ENCODE measurements around the gene PDZK1.
"Not testable (repeated sequence)": the region's sequence is repeated elsewhere in the genome, so short reads cannot be mapped to it uniquely, and the experiment has no call there.

The PDZK1 gene

GRCh38 chr1:145707183-145707867 is at the start of gene PDZK1:
Gene PDZK1, minus strand, starts transcription at chr1:145707368. Its CDS starts 19,347 bp downstream, at chr1:145688021.
- in situ Hi-C loops (cut with MboI; ENCODE audit: low pct_unique_long_range_greater_than_20kb, low sequenced_read_pairs): no loop called here
- DNase-seq: no peak

DNA sequence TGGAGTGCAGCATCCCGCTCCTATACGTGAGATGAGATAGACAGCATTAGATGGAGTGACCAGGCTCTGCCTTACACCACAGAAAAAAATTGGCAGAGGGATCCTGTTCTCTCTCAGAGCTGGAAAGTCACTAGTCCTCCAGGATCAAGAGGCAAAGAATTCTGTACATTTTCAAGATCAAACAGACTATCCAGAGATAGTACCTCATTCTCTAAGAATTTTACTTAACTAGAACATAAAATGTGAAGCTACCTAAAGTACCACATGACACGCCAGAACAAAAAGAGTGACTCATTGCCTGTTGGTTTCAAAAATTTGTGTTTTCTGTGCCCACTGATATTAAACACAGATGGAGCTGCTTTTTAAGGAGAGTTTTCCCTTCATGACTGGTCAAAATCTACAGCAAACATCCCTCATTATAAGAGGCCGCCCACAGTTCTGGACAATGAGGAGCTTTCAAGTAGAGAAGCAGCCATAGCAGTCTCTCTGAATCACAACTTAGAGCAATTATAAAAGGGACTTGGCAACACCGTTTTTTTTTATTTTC is 44.4 kb upstream of the PDZK1 start:
- in situ Hi-C loops (cut with MboI; ENCODE audit: low pct_unique_long_range_greater_than_20kb, low sequenced_read_pairs): no loop called here
- no peak for DNase-seq

DNA sequence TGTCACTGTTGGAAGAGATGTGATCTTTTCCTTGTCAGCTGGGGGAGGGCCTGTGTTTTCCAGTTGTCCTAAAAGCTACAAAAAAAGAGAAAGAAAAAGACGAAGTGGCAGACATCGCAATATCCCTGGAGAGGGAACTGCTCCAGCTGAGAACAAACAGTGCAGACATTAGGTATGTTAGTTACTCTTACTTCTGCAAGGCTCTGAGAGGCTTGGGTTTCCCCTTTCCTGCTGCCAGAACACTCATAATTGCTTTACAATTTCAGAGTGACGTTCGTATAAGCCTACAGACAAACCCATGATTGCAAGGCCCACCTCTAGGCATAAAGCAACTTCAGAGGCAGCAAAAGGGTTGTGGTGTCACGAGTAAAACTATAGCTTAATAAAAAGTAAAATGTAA is 43.3 kb upstream of the PDZK1 start:
- in situ Hi-C loops (cut with MboI; ENCODE audit: low pct_unique_long_range_greater_than_20kb, low sequenced_read_pairs): no loop called here
- DNase-seq: no peak

GRCh38 chr1:145747398-145748247 is 40.5 kb upstream of the PDZK1 start:
- DNase-seq: no peak
- in situ Hi-C loops (cut with MboI; ENCODE audit: low pct_unique_long_range_greater_than_20kb, low sequenced_read_pairs): no loop called here

GRCh38 chr1:145740269-145740668 is 33.1 kb upstream of the PDZK1 start:
- no peak for DNase-seq
- in situ Hi-C loops (cut with MboI; ENCODE audit: low pct_unique_long_range_greater_than_20kb, low sequenced_read_pairs): no loop called here

DNA sequence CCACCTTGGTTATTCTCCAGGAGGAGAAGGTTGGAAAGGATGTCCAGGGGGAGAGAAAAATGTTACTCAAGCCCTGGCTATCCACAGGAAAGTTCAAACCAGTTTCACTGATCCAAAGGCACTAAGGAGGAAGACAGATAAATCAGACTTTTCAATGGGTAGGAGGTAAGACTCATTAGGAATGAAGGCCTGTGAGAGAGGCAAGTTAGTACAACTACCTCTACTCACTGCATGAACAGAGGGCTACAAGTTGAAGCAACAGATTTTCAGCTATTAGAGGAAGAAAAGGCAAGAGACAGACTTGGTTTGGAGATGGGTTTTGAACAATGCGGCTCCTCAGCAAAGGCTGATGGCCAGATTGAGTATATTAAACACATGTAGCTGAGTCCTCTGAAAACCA is 29.0 kb upstream of the PDZK1 start:
- DNase-seq: no peak
- in situ Hi-C loops (cut with MboI; ENCODE audit: low pct_unique_long_range_greater_than_20kb, low sequenced_read_pairs): no loop called here

DNA sequence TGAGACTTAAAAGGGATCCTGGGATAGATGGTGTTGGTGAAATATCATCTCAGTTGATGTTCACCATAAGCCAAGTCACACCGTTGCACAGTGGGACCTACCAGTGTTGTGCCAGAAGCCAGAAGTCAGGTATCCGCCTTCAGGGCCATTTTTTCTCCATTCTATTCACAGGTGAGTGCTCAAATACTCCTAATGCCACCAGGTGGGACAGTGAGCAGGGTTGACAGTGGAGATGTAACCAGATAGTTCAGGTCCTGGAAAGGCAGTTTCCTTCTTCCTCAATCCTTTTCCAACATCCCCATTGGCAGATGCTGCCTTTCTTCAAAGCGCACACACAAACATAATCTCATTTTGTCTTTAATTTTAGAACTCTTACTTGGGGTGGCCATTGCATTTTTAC is 23.7 kb upstream of the PDZK1 start:
- in situ Hi-C loops (cut with MboI; ENCODE audit: low pct_unique_long_range_greater_than_20kb, low sequenced_read_pairs): no loop called here

GRCh38 chr1:145730467-145730866 is 23.3 kb upstream of the PDZK1 start:
- DNase-seq: no peak
- in situ Hi-C loops (cut with MboI; ENCODE audit: low pct_unique_long_range_greater_than_20kb, low sequenced_read_pairs): no loop called here

More for the DNA sequence above, 23.7 kb upstream of the PDZK1 start:
- no peak for DNase-seq

DNA sequence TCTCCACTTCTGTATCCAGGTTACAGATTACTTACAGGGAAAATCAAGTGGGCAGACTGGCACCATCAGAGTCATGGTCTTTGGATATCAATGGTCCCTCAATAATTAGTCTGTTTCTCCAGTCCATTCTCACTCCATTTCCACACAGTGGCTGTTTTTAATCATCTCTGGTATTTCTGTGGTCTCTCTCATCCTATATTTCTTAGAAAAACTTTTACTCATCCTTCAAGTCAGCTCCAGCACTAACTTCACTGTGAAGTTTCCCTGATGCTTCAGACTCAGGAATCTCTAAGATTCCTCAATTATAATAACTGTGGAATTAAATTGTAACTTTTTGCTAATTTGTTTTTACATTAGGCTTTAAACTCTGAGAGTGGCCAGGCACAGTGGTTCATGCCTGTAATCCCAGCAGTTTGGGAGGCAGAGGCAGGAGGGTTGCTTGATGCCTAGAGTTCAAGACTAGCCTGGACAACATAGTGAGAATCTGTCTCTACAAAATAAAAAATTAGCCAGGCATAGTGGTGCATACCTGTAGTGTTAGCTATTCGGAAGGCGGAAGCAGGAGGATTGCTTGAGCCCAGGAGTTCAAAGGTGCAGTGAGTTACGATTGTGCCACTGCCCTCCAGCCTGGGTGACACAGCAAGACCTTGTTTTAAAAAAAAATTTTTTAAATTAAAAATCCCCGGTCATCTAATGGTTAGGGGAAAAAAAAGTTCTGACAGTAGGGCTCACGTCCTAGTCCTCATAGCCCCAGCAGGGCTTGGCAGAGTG is 22.7 kb upstream of the PDZK1 start:
- no peak for DNase-seq
- in situ Hi-C loops (cut with MboI; ENCODE audit: low pct_unique_long_range_greater_than_20kb, low sequenced_read_pairs): no loop called here

DNA sequence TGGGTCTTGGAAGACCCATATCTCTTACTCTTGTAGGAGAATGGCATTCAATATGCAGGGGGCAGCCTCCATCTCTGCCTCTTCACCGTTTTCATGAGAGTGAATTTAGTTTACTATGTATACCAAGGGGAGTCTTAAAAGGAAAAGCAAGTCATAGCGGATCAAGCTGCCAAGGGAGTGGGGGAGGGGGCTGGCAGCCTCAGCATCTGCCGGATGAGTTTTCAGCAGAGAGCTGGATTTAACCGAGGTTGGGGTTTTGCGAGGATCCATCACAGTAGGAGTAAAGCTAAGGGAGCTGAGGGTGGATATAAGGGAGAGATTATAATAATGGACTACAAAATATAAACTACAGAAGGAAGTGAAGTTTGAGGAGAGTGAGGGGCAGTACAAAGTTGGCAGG is 22.0 kb upstream of the PDZK1 start:
- in situ Hi-C loops (cut with MboI; ENCODE audit: low pct_unique_long_range_greater_than_20kb, low sequenced_read_pairs): no loop called here
- DNase-seq: no peak

GRCh38 chr1:145726193-145726592 is 19.0 kb upstream of the PDZK1 start:
- DNase-seq; in situ Hi-C loops (cut with MboI; ENCODE audit: low pct_unique_long_range_greater_than_20kb, low sequenced_read_pairs): not testable (repeated sequence)

GRCh38 chr1:145720878-145721671 is 13.9 kb upstream of the PDZK1 start:
- peak; percentile 65 for DNase-seq

DNA sequence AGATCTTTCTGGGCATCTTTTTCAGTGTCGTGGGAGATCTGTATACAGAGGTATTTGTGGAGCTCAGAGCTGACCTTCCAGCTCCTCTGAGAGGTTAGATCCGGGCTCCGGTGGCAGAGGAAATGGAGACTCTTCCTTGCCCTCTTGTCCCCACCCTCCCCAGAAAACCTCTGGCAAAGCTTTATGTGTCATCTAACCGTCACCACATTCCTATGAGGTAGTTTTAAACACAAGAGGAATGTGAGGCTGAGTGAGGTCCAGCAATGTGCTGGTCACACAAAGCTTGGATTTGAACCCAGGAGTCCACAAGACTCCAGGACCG is 13.3 kb upstream of the PDZK1 start:
- no peak for DNase-seq
- in situ Hi-C loops (cut with MboI; ENCODE audit: low pct_unique_long_range_greater_than_20kb, low sequenced_read_pairs): no loop called here

More at GRCh38 chr1:145720878-145721671, 13.9 kb upstream of the PDZK1 start:
- in situ Hi-C loops (cut with MboI; ENCODE audit: low pct_unique_long_range_greater_than_20kb, low sequenced_read_pairs): no loop called here

- in situ Hi-C loops (cut with MboI; ENCODE audit: low pct_unique_long_range_greater_than_20kb, low sequenced_read_pairs): no loop called here
- DNase-seq: no peak
Measured at GRCh38 chr1:145719230-145720079, 12.3 kb upstream of the PDZK1 start, which contains the start of gene CD160. Gene CD160, plus strand, starts transcription at chr1:145719499. Its CDS starts 8,829 bp downstream, at chr1:145728328.

DNA sequence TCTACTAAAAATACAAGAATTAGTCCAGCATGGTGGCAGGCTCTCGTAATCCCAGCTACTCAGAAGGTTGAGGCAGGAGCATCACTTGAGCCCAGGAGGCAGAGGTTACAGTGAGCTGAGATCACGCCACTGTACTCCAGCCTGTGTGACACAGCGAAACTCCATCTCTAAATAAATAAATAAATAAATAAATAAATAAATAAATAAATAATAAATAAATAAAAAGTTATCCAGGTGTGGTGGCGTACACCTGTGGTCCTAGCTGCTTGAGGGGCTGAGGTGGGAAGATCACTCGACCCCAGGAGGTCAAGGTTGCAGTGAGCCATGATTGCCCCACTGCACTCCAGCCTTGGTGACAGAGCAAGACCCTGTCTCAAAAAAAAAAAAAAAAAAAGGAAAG is 11.3 kb upstream of the PDZK1 start:
- DNase-seq; in situ Hi-C loops (cut with MboI; ENCODE audit: low pct_unique_long_range_greater_than_20kb, low sequenced_read_pairs): not testable (repeated sequence)

GRCh38 chr1:145717833-145718232 is 10.7 kb upstream of the PDZK1 start:
- in situ Hi-C loops (cut with MboI; ENCODE audit: low pct_unique_long_range_greater_than_20kb, low sequenced_read_pairs): no loop called here
- DNase-seq: no peak

- in situ Hi-C loops (cut with MboI; ENCODE audit: low pct_unique_long_range_greater_than_20kb, low sequenced_read_pairs): no loop called here
- DNase-seq: no peak
Measured at GRCh38 chr1:145716641-145717345, 9.6 kb upstream of the PDZK1 start.

All from KBM-7 (cell line).